Raji (cell line): Measurements from ENCODE around the gene HDGFL3.

ENCODE experiments used
- POLR2A ChIP-seq: IDR thresholded peaks from 2 replicates; pipeline ENCODE4 v1.6.1; 2011; ENCODE audit warnings: low read depth, low read length, control low read depth; ENCODE audit not compliant: insufficient read depth

The HDGFL3 gene

GRCh38 chr15:83204697-83205096, 2.9 kb downstream of the HDGFL3 start:
- TF ChIP-seq POLR2A: no peak

DNA sequence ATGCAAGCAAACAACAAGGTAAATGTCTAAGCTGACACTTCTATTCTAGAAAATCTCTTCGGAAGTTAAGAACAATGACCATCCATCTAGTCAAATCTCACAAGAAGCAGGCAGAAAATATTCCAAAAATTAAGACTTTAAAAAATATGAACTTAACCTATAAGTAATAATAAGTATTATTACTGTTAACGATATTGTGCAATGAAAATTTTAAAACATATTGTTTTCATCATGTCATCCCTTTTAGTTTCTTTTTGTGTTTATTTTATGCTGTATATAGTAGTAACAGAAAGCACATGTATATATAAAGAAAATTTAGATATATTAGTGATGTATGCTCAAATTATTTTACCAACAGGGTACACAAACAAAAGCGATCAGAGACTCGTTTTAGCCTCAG, 4.1 kb downstream of the HDGFL3 start:
- TF ChIP-seq POLR2A: no peak

DNA sequence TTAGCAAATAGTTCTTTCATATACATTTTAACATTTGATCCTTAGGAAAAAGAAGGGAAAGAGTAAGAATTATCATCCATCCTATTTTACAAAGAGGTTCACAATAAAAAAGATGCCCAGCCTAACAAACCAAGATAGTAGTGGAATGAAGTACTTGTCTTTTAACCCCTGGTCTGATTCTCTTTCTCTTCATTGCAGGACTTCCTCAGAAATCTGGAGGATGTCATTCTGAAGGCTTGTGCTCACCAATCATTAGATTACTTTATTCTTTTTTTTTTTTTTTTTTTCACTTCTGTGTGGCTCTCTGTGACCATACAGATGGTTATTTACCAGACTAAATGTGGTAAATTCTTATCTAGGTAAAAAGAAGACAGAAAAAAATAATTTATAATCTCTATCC, 7.0 kb downstream of the HDGFL3 start:
- TF ChIP-seq POLR2A: no peak

DNA sequence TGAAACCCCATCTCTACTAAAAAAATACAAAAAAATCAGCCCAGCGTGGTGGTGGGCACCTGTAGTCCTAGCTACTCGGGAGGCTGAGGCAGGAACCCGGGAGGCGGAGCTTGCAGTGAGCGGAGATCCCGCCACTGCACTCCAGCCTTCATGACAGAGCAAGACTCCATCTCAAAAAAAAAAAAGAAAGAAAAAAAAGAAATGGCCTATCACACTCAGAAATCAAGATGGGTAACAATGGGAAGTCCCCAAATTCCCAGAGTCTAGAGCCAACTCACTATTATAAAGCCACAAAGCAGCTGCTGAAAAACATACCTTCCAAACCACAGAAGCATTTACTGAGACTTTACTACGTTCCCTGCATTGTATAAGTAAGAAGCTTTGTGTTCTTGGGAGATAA, 7.5 kb downstream of the HDGFL3 start:
- TF ChIP-seq POLR2A: no peak

GRCh38 chr15:83199288-83199687, 8.3 kb downstream of the HDGFL3 start:
- TF ChIP-seq POLR2A: no peak

DNA sequence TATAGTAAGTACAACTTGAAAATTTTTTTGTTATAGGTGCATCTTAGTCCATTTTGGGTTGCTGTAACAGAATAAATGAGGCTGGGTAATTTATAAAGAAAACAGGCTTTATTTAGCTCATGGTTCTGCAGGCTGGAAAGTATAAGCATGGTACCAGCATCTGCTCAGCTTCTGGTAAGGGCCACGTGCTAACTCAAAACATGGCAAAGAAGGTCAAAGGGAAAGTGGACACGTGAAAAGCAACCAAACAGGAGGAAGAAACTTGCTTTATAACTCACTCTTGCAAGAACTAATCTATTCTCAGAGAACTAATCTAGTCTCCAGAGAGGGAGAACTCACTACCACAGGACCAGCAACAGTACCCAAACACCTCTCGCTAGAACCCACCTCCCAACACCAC, 9.1 kb downstream of the HDGFL3 start:
- TF ChIP-seq POLR2A: no peak

- no peak for TF ChIP-seq POLR2A
These were observed 13.1 kb downstream of the HDGFL3 start for GRCh38 chr15:83194528-83194927.

GRCh38 chr15:83193721-83194120, 13.9 kb downstream of the HDGFL3 start:
- no peak for TF ChIP-seq POLR2A

GRCh38 chr15:83192742-83193141, 14.9 kb downstream of the HDGFL3 start:
- no peak for TF ChIP-seq POLR2A

DNA sequence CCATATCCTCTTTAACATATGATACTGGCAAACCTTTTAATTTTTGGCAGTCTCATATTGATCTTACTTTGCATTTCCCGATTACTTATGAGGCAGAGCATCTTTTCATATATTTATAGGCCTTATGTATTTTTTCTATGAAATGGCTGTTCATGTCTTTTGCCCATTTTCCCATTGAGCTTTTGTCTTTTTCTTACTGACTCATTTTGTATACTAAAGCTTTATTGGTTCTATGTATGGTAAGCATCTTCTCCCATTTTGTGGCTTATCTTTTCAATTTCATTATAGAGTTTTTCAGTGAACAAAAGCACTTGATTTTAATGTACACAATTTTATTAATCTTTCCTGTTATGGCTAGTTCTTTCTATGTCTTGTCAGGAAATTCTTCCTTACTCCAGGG, 17.2 kb downstream of the HDGFL3 start:
- TF ChIP-seq POLR2A: no peak

DNA sequence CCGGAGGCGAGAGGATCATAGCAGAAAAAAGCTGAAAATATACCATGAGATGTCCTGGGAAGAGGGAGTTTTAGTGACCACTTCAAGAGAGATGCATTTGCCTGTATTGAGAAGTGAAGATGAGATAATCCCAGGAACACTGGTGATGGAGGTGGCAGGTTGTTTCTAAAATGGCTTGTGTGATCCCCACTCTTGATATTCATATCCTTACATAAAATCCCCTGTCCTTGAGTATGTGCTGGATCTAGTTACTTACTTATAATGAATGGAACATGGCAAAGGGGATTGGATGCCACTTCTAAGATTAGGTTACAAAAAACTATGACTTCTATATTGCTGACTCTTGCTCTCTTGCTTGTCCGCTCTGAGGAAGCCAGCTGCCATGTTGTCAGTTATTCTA, 22.1 kb downstream of the HDGFL3 start:
- TF ChIP-seq POLR2A: no peak

- TF ChIP-seq POLR2A: no peak
These were observed 28.7 kb downstream of the HDGFL3 start for GRCh38 chr15:83178869-83179325.

DNA sequence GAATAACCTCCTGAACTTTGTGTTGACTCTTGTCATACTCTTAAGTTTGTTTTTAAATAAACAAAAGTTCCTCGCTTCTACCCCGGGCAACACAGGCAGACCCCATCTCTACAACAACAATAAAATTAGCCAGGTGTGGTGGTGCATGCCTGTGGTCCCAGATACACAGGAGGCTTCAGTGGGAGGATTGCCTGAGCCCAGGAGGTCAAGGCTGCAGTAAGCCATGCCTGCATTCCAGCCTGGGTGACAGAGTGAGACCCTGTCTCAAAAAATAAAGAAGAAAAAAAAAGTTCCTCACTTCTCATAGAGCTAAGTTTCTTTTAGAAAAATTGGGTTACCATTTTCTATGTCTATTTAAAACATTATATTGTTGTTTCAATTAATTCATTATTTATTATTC, 29.2 kb downstream of the HDGFL3 start:
- TF ChIP-seq POLR2A: no peak

DNA sequence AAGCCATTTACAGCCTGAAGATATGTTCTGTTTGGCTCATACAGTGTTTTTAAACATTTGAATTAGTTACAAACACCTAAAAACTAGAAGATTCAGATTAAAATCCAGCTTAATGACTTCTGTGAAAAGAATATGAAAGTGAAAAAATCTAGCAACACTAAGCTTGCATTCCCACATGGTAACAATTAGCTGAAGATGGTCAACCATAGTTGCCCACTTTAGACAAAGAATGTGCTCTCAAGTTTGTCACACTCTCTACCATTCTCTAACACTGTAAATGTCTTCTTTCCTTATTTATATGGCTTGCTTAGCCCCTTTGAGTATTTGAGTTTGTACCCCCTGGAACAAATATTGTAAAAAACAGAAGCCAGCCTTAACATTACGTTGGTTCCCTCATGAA, 32.7 kb downstream of the HDGFL3 start:
- no peak for TF ChIP-seq POLR2A

DNA sequence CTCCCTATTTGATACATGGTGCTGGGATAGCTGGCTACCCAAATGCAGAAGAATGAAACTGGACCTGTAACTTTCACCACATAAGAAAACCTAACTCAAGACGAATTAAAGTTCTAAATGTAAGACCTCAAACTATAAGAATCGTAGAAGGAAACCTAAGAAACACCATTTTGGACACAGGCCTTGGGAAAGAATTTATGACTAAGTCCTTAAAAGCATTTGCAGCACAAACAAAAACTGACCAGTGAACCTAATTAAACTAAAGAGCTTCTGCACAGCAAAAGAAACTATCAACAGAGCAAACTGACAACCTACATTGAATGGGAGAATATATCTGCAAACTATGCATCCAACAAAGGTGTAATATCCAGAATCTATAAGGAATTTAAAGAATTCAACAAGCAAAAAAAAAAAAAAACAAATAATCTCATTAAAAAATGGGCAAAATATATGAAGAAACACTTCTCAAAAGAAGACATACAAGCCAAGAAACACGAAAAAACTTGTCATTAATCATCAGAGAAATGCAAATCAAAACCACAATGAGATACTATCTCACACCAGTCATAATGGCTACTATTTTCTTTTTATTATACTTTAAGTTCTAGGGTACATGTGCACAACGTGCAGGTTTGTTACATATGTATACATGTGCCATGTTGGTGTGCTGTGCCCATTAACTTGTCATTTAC, 37.0 kb downstream of the HDGFL3 start:
- no peak for TF ChIP-seq POLR2A

- no peak for TF ChIP-seq POLR2A
These were observed 40.8 kb downstream of the HDGFL3 start for GRCh38 chr15:83166830-83167229.

GRCh38 chr15:83166218-83166617, 41.4 kb downstream of the HDGFL3 start:
- TF ChIP-seq POLR2A: no peak
